ENCODE results near the gene GARS1.

GARS1 gene

GRCh38 chr7:30654296-30655090 lies 59.8 kb downstream of the GARS1 start:
- DNase-seq, result no peak

GRCh38 chr7:30655096-30655970 lies 60.7 kb downstream of the GARS1 start:
- no peak for DNase-seq

GRCh38 chr7:30656006-30656957 lies 61.6 kb downstream of the GARS1 start:
- no peak for DNase-seq

- DNase-seq, result no peak
Measured at GRCh38 chr7:30657131-30657530, 62.5 kb downstream of the GARS1 start.

GRCh38 chr7:30658479-30659074 lies 63.9 kb downstream of the GARS1 start:
- no peak for DNase-seq

GRCh38 chr7:30659312-30659711 lies 64.6 kb downstream of the GARS1 start:
- DNase-seq, result no peak

GRCh38 chr7:30660331-30661255 lies 65.9 kb downstream of the GARS1 start:
- DNase-seq, result no peak

GRCh38 chr7:30661926-30662325 lies 67.2 kb downstream of the GARS1 start:
- DNase-seq, result no peak

GRCh38 chr7:30662431-30662939 lies 67.8 kb downstream of the GARS1 start:
- DNase-seq, result no peak

GRCh38 chr7:30663414-30663813 lies 68.7 kb downstream of the GARS1 start:
- DNase-seq, result no peak

- no peak for DNase-seq
Measured at GRCh38 chr7:30664184-30664885, 69.7 kb downstream of the GARS1 start.

GRCh38 chr7:30665043-30665442 lies 70.4 kb downstream of the GARS1 start:
- DNase-seq, result no peak

- no peak for DNase-seq
Measured at GRCh38 chr7:30665449-30665848, 70.8 kb downstream of the GARS1 start.

GRCh38 chr7:30667172-30667571 lies 72.5 kb downstream of the GARS1 start:
- no peak for DNase-seq

GRCh38 chr7:30668102-30668501 lies 73.4 kb downstream of the GARS1 start:
- DNase-seq, result no peak

GRCh38 chr7:30671793-30672465 lies 77.3 kb downstream of the GARS1 start:
- no peak for DNase-seq

- DNase-seq, result no peak
Measured at GRCh38 chr7:30674420-30674819, 79.7 kb downstream of the GARS1 start.

- DNase-seq, result no peak
Measured at GRCh38 chr7:30674876-30675275, 80.2 kb downstream of the GARS1 start.
